Neural cell (in vitro differentiated cells): ENCODE results near the gene GPR142.

Experiments used
- CTCF ChIP-seq: fragments of 450-650 bp; IDR thresholded peaks from 2 replicates; pipeline ENCODE4 v1.5.1; 2014; ENCODE audit warnings: antibody characterized with exemption, mild to moderate bottlenecking, moderate library complexity; ENCODE audit not compliant: poor library complexity, severe bottlenecking
- EP300 ChIP-seq: fragments of 450-650 bp; conservative IDR thresholded peaks from 2 replicates; pipeline ENCODE4 v1.6.1; 2014; ENCODE audit warnings: antibody characterized with exemption, mild to moderate bottlenecking, moderate library complexity; ENCODE audit not compliant: poor library complexity, severe bottlenecking
- EZH2 ChIP-seq: fragments of 200-600, 300-800 bp; shearing (Covaris generic), sonication (generic); IDR thresholded peaks from 2 replicates; pipeline ENCODE4 v1.6.1; 2014; ENCODE audit warnings: antibody characterized with exemption, low read length, borderline replicate concordance, mild to moderate bottlenecking; ENCODE audit not compliant: insufficient read depth, poor library complexity, severe bottlenecking
- MXI1 ChIP-seq: fragments of 450-650 bp; conservative IDR thresholded peaks from 2 replicates; pipeline ENCODE4 v1.6.1; 2014; ENCODE audit warnings: antibody characterized with exemption, mild to moderate bottlenecking; ENCODE audit not compliant: poor library complexity, severe bottlenecking
- POLR2AphosphoS5 ChIP-seq: IDR thresholded peaks from 2 replicates; pipeline ENCODE4 v1.6.1; 2012
- RAD21 ChIP-seq: fragments of 450-650 bp; conservative IDR thresholded peaks from 2 replicates; pipeline ENCODE4 v1.6.1; 2014; ENCODE audit warnings: antibody characterized with exemption, mild to moderate bottlenecking, moderate library complexity
- REST ChIP-seq: IDR thresholded peaks from 2 replicates; pipeline ENCODE4 v1.6.1; 2012; ENCODE audit warnings: borderline replicate concordance
- SMC3 ChIP-seq: fragments of 450-650 bp; conservative IDR thresholded peaks from 2 replicates; pipeline ENCODE4 v1.6.1; 2014; ENCODE audit warnings: antibody characterized with exemption, mild to moderate bottlenecking, moderate library complexity; ENCODE audit not compliant: poor library complexity
- TAF1 ChIP-seq: IDR thresholded peaks from 2 replicates; pipeline ENCODE4 v1.6.1; 2012; ENCODE audit warnings: low read depth

- TF ChIP-seq CTCF (no peak), EZH2 (no peak), EP300 (no peak), POLR2AphosphoS5 (no peak), REST (no peak), MXI1 (no peak), SMC3 (no peak), RAD21 (no peak), TAF1 (no peak)
Measured at GRCh38 chr17:74417178-74418045, 50.1 kb downstream of the GPR142 start.
